Measurements from ENCODE around the gene KBTBD2. TPM values are rescaled to one million over a fixed set of nuclear protein-coding genes. Genes with fewer than 3 reads are reported as not detected.

The KBTBD2 gene
- total and polyA plus RNA-seq, 2 donors (not counting 3 experiments of a cell fraction or from before 2014, with no cell fraction given) = 24.8 to 36.6 TPM

GRCh38 chr7:32894171-32894570, 2.6 kb upstream of the KBTBD2 start:
- no peak overlapping the region for H2AFZ ChIP-seq (ENCODE audit: low read depth, low read length)
- ChIA-PET CTCF (interaction anchor here (0.8 to 5.0 kb wide), 2 partner anchors 43 to 48 kb away, joined by 3 to 39 read pairs; no protein-coding TSS in a partner anchor), POLR2A (interaction anchor here (1.1 kb wide), 1 partner anchor 11 kb away, joined by 4 read pairs; no protein-coding TSS in a partner anchor)
- H3K4me3 ChIP-seq (replicated peaks in 1 of 3; ENCODE audit: insufficient read depth in 1 of 3, low read depth in 1 of 3, low read length in 3 of 3) = no peak overlapping the region
- dilution Hi-C loops (cut with MboI; ENCODE audit: extremely low pct_ligation_motif_present, low sequenced_read_pairs) = no loop called here
- TF ChIP-seq EZH2 (IDR thresholded peaks at IDR 0.05; ENCODE audit: borderline replicate concordance, low read depth, low read length, severe bottlenecking) = no peak
- TF ChIP-seq POLR2A (IDR thresholded peaks at IDR 0.05; ENCODE audit: low read depth, low read length) = no peak
- TF ChIP-seq JUN (IDR thresholded peaks at IDR 0.05; ENCODE audit: borderline replicate concordance, insufficient read depth, insufficient read length, low read depth) = no peak
- TF ChIP-seq FOS (IDR thresholded peaks at IDR 0.05; ENCODE audit: borderline replicate concordance, insufficient read depth, low read length) = no peak
- TF ChIP-seq POLR2AphosphoS5 (IDR thresholded peaks at IDR 0.05; ENCODE audit: insufficient read depth, low read depth, low read length) = no peak
- no peak for TF ChIP-seq CTCF (IDR thresholded peaks at IDR 0.05; ENCODE audit: extremely low read depth in 1 of 2, insufficient read depth in 1 of 2, low read depth in 1 of 2, low read length in 2 of 2)
- no peak for TF ChIP-seq MAX (IDR thresholded peaks at IDR 0.05; ENCODE audit: insufficient read depth, insufficient read length)
- TF ChIP-seq MYC (IDR thresholded peaks at IDR 0.05; ENCODE audit: low read depth, low read length) = no peak
- TF ChIP-seq GATA2 (IDR thresholded peaks at IDR 0.05; ENCODE audit: insufficient read depth, insufficient read length, low read depth, low read length) = no peak
- H4K20me1 ChIP-seq (replicated peaks; ENCODE audit: control insufficient read depth, extremely low read depth, insufficient read depth, low read length) = no peaks in the 10 kb centered on the region
- no peak overlapping the region for H3K9ac ChIP-seq (replicated peaks; ENCODE audit: extremely low read depth, insufficient read depth, low read length)
- FAIRE-seq = no peak
- no TSS peak for BruUV-seq (replicated peaks)
- no peaks in the 10 kb centered on the region for H3K36me3 ChIP-seq (ENCODE audit: control insufficient read depth in 2 of 2, extremely low read depth in 1 of 2, insufficient read depth in 2 of 2, low read length in 2 of 2)
- peaks cover 18% of the 10 kb centered on the region for H3K79me2 ChIP-seq (ENCODE audit: control insufficient read depth, insufficient read depth, low read length)
- intact Hi-C loops (cut with micrococcal nuclease) = loop anchor here (5.0 kb wide), 1 partner anchor 833 kb away; no protein-coding TSS in a partner anchor
- no peaks in the 10 kb centered on the region for H3K9me3 ChIP-seq (replicated peaks; ENCODE audit: control insufficient read depth, insufficient read depth, low read length)
- H3K27me3 ChIP-seq (ENCODE audit: control insufficient read depth in 2 of 2, insufficient read depth in 2 of 2, low read length in 2 of 2) = no peaks in the 10 kb centered on the region
- no peak overlapping the region for H3K27ac ChIP-seq (ENCODE audit: insufficient read depth, low read depth, low read length)
- no peaks in the 10 kb centered on the region for H3K9me1 ChIP-seq (replicated peaks; ENCODE audit: control insufficient read depth, extremely low read depth, insufficient read depth, low read length)
- peaks cover 26% of the 10 kb centered on the region for H3K4me1 ChIP-seq (ENCODE audit: control insufficient read depth, extremely low read depth, insufficient read depth, low read length)
- no peak for DNase-seq (ENCODE audit: low read depth, low spot score)
- no peak overlapping the region for H3K4me2 ChIP-seq (ENCODE audit: insufficient read depth, low read length)

All from endothelial cell of umbilical vein (primary cell).